COLO668 (cell line): ENCODE results near the gene CLEC20A.

ENCODE experiments used
- DNase-seq: peaks from one replicate; lab custom pipeline; 2025; ENCODE audit not compliant: unreplicated experiment; lab: John Stamatoyannopoulos, UW

CLEC20A gene

GRCh38 chr1:178477841-178478240 lies 18.9 kb downstream of the CLEC20A start:
- DNase-seq, result no peak

GRCh38 chr1:178477373-178477772 lies 19.4 kb downstream of the CLEC20A start:
- no peak for DNase-seq

- no peak for DNase-seq
These were observed 24.2 kb downstream of the CLEC20A start for GRCh38 chr1:178472531-178472930.

- DNase-seq, result no peak
These were observed 26.3 kb downstream of the CLEC20A start for GRCh38 chr1:178470411-178470960.

GRCh38 chr1:178467837-178468236 lies 28.9 kb downstream of the CLEC20A start:
- no peak for DNase-seq

- DNase-seq, result no peak
These were observed 31.8 kb downstream of the CLEC20A start for GRCh38 chr1:178465011-178465410.

GRCh38 chr1:178464566-178464965 lies 32.2 kb downstream of the CLEC20A start:
- no peak for DNase-seq

GRCh38 chr1:178464141-178464540 lies 32.6 kb downstream of the CLEC20A start:
- no peak for DNase-seq

GRCh38 chr1:178461701-178462100 lies 35.1 kb downstream of the CLEC20A start:
- DNase-seq, result no peak

GRCh38 chr1:178461104-178461503 lies 35.7 kb downstream of the CLEC20A start:
- DNase-seq, result no peak

- no peak for DNase-seq
These were observed 38.6 kb downstream of the CLEC20A start for GRCh38 chr1:178458203-178458602.

GRCh38 chr1:178457651-178458050 lies 39.1 kb downstream of the CLEC20A start:
- no peak for DNase-seq

GRCh38 chr1:178456472-178456871 lies 40.3 kb downstream of the CLEC20A start:
- no peak for DNase-seq

- DNase-seq, result no peak
These were observed 44.8 kb downstream of the CLEC20A start for GRCh38 chr1:178452013-178452412.

GRCh38 chr1:178451529-178451928 lies 45.2 kb downstream of the CLEC20A start:
- no peak for DNase-seq

GRCh38 chr1:178450871-178451270 lies 45.9 kb downstream of the CLEC20A start:
- no peak for DNase-seq

GRCh38 chr1:178442925-178443324 lies 53.8 kb downstream of the CLEC20A start:
- DNase-seq, result no peak

- no peak for DNase-seq
These were observed 58.3 kb downstream of the CLEC20A start for GRCh38 chr1:178438432-178438831.

- no peak for DNase-seq
These were observed 59.9 kb downstream of the CLEC20A start for GRCh38 chr1:178436899-178437298.

GRCh38 chr1:178434899-178435435 lies 61.8 kb downstream of the CLEC20A start:
- no peak for DNase-seq

GRCh38 chr1:178434360-178434759 lies 62.4 kb downstream of the CLEC20A start:
- DNase-seq, result no peak
